Inflammatory macrophage treated with lipopolysaccharide for 1 hour (primary cell): ENCODE data around the gene MST1.

Experiments used
- DNase-seq, 2 donors: peaks; one replicate each; pipeline ENCODE4 v3.0.0-alpha.2; 2020 to 2022

The MST1 gene

DNA sequence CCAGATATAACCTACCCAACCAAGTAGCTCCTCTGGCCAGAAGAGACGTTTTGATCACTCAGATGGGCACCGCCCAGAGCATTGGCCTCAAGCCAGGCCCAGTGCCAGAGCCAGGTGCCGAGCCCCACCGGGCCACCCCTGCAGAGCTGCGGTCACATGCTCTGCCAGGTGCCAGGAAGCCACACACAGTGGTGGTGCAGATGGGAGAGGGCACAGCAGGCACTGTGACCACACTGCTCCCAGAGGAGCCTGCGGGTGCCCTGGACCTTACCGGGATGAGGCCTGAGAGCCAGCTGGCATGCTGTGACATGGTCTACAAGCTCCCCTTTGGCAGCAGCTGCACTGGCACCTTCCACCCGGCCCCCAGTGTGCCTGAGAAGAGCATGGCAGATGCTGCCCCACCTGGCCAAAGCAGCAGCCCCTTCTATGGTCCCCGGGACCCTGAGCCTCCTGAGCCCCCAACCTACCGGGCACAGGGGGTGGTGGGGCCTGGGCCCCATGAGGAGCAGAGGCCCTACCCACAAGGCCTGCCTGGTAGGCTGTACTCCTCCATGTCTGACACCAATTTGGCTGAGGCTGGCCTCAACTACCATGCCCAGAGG, 34.2 kb downstream of the MST1 start:
- DNase-seq = no peak

DNA sequence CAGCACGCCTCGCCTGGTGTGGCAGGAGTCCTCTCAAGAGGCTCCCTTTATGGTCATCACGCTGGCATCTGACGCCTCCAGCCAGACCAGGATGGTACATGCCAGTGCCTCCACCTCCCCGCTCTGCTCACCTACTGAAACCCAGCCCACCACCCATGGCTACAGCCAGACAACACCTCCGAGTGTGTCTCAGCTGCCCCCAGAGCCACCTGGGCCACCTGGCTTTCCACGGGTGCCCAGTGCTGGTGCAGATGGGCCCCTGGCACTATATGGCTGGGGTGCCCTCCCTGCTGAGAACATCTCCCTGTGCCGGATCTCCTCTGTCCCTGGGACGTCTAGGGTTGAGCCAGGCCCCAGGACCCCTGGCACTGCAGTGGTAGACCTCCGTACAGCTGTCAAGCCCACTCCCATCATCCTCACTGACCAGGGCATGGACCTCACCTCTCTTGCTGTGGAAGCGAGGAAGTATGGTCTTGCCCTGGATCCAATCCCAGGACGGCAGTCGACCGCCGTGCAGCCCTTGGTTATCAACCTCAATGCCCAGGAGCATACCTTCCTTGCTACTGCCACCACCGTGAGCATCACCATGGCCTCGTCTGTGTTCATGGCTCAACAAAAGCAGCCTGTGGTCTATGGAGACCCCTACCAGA, 35.0 kb downstream of the MST1 start:
- DNase-seq = no peak

GRCh38 chr3:49653621-49654020, 35.7 kb downstream of the MST1 start:
- no peak for DNase-seq

DNA sequence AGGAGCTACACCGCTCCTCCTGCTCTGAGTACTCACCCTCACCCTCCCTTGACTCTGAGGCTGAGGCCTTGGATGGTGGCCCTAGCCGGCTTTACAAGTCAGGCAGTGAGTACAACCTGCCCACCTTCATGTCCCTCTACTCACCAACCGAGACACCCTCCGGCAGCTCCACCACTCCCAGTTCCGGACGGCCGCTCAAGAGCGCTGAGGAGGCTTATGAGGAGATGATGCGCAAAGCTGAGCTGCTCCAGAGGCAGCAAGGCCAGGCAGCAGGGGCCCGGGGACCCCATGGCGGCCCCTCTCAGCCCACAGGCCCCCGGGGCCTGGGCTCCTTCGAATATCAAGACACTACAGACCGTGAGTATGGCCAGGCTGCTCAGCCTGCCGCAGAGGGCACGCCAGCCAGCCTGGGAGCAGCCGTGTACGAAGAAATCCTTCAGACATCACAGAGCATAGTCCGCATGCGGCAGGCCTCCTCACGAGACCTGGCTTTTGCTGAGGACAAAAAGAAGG, 36.3 kb downstream of the MST1 start:
- DNase-seq = no peak

DNA sequence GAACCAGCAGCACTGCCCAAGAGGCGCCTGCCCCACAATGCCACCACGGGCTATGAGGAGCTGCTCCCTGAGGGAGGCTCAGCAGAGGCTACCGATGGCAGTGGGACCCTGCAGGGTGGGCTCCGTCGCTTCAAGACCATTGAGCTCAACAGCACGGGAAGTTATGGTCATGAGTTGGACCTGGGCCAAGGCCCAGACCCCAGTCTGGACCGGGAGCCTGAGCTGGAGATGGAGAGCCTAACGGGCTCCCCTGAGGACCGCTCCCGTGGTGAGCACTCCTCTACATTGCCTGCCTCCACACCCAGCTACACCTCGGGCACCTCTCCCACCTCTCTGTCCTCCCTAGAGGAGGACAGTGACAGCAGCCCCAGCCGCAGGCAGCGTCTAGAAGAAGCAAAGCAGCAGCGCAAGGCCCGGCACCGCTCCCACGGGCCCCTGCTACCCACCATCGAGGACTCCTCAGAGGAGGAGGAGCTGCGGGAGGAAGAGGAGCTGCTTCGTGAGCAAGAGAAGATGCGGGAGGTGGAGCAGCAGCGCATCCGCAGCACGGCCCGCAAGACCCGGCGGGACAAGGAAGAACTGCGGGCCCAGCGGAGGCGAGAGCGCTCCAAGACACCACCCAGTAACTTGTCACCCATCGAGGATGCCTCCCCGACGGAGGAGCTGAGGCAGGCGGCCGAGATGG, 36.9 kb downstream of the MST1 start:
- no peak for DNase-seq

DNA sequence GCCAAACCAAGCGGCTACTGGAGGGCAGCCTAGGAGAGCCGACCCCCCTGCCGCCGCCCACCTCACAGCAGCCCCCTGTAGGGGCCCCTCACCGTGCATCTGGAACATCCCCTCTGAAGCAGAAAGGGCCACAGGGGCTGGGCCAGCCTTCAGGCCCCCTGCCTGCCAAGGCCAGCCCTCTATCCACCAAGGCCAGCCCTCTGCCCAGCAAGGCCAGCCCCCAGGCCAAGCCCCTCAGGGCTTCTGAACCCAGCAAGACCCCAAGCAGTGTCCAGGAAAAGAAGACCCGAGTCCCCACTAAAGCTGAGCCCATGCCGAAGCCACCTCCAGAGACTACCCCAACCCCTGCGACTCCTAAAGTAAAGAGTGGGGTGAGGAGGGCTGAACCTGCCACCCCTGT, 38.6 kb downstream of the MST1 start:
- no peak for DNase-seq

GRCh38 chr3:49650177-49650576, 39.1 kb downstream of the MST1 start:
- DNase-seq = no peak

GRCh38 chr3:49649576-49649975, 39.7 kb downstream of the MST1 start:
- DNase-seq = no peak

DNA sequence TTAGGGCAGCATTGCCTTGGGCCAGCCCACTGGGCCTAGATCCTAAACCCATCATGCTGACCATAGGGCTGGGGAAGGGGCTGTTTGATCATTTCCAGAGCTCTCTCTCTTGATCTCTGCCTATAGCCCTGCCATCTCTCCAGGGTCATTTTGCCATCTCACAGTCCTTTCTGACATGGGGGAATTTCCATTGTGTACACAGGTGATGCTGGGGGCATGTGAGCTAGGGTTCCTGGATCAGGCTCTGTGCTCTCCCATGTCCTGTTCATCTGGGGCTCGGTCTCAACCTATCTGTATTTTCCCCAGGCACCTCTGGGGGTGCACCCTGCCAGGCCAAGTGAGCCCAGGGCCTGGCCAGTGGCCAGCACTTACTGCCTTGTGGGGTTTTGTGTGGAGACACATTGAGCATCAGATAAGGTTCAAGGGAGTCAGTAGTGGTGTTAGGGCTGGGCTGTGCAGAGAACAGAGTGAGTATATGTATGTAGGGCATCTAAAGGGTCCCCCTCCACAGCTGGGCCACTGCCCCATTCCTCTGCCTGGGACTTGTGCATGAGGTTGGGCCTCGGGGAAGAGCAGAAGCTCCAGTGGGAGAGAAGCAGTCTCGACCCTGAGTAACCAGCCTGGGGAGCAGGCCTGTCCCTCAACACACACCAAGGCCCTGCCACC, 40.8 kb downstream of the MST1 start:
- no peak for DNase-seq

GRCh38 chr3:49647741-49648140, 41.5 kb downstream of the MST1 start:
- DNase-seq = no peak

- no peak for DNase-seq
Observed at GRCh38 chr3:49646236-49646635, 43.0 kb downstream of the MST1 start.

GRCh38 chr3:49644684-49645083, 44.6 kb downstream of the MST1 start:
- DNase-seq = no peak

DNA sequence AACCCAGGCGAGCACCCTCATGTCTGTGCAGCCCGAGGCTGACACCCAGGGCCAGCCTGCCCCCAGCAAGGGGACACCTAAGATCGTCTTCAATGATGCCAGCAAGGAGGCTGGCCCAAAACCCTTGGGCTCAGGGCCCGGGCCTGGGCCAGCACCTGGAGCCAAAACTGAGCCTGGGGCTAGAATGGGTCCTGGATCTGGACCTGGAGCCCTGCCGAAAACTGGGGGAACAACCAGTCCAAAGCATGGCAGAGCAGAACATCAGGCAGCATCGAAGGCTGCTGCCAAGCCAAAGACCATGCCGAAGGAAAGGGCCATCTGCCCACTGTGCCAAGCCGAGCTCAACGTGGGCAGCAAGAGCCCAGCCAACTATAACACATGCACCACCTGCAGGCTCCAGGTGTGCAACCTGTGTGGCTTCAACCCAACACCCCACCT, 46.5 kb downstream of the MST1 start:
- no peak for DNase-seq

GRCh38 chr3:49641921-49642707, 47.2 kb downstream of the MST1 start:
- DNase-seq = no peak

DNA sequence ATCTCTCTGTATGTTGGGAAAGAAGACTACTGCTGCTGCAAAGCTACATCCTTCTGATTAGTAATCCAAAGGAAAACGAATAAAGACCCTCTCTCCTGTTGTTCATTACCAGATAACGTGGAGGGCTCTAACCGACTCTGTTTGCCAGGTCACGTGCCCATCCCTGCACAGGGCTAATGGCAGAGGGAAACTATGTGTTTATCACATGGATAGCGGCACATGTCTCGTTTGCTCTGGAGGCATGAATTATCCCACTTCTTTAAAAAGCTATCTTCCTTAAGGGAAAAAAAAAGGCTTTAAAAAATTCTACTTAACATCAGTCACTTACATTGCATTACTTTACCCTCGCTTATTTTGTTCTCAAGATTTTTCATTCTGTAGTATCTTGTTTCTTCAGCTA, 48.0 kb downstream of the MST1 start:
- DNase-seq = no peak

DNA sequence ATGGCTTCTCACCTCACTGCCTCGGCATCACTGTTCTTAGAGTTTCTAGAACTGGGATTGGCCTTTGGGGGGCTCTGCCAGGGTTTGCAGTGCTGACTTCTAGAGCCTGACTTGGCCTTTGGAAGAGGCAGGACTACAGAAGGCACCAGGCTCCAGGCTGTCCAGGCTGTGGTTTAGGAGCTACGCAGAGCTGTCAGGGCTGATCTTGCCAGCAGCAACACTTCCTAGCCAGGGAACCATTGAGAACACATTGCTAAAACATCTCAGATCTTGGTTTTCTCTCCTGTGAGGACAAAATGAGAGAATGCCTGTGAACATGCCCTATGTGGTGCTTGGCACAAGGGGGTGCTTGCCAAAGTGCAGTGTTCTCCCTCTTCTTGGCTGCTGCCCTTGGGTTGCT, 49.7 kb downstream of the MST1 start:
- DNase-seq = no peak

GRCh38 chr3:49638445-49638844, 50.8 kb downstream of the MST1 start:
- no peak for DNase-seq

DNA sequence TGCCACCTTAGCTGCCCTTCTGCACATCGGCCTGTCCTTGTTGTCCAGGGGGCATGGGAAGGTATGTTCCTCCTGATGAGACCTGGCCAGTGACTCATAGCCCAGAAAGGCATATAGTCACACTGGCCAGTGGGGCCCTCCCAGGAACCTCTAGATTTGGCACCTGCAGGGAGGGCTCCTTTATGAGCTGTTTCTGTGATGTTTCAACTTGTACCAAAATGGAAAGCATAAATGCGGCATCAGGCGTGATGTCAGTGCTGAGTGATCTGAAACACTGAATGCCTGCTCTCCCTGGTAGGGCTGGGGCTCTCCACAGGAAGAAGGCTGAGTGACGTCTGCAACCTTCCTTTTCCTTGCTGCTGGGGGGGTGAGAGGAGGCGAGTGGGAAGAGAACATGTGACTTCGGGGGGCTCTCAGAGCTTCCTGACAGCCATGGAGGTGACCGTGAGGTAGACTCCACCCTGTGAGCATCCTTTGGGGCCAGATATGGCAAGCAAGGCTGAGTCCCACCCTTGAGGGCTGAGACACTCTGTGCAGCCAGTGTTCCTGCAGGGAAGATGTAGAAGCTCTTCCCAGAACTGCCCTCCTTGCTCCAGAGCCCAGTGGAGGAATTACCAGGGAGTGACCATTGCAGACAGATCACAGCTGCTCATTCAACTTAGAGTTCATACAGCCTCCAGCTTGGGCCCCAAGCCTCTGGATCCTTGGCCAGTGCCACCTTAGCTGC, 52.2 kb downstream of the MST1 start:
- no peak for DNase-seq

GRCh38 chr3:49634736-49635135, 54.5 kb downstream of the MST1 start:
- DNase-seq = no peak
